CD14-positive monocyte (primary cell): ENCODE results near the gene BMPR1B. TPM values are rescaled to one million over a fixed set of nuclear protein-coding genes. Genes with fewer than 3 reads are reported as not detected.

Experiments used
- DNase-seq, 3 donors: peaks; one replicate each; pipeline ENCODE4 v3.0.0-alpha.2; 2011 to 2022
- H2AFZ ChIP-seq: 2 replicates; pipeline ENCODE4 v1.6.0; 2012; ENCODE audit warnings: mild to moderate bottlenecking, low read depth, low read length, inconsistent platforms; ENCODE audit not compliant: insufficient read depth, poor library complexity, severe bottlenecking
- H3K27ac ChIP-seq, 2 donors: 1 replicate in 1 of 2; 2 replicates in 1 of 2; pipeline ENCODE4 v1.5.1; 2012 to 2013; ENCODE audit warnings: low read length in 2 of 2, control low read depth in 1 of 2, inconsistent platforms in 1 of 2, low read depth in 1 of 2, mild to moderate bottlenecking in 1 of 2
- H3K27me3 ChIP-seq, 2 donors: one replicate each; pipeline versions ENCODE4 v1.6.0 to v1.6.1; 2011 to 2013; ENCODE audit warnings: low read length in 2 of 2; ENCODE audit not compliant: control insufficient read depth in 2 of 2, insufficient read depth in 2 of 2
- H3K36me3 ChIP-seq, 2 donors: replicated peaks in 1 of 2; 1 replicate in 1 of 2; 2 replicates in 1 of 2; pipeline versions ENCODE4 v1.5.1 to v1.6.1; 2012 to 2013; ENCODE audit warnings: low read length in 2 of 2, control low read depth in 1 of 2, inconsistent platforms in 1 of 2, mild to moderate bottlenecking in 1 of 2; ENCODE audit not compliant: insufficient read depth in 2 of 2, control insufficient read depth in 1 of 2
- H3K4me1 ChIP-seq, 2 donors: 1 replicate in 1 of 2; 2 replicates in 1 of 2; pipeline versions ENCODE4 v1.5.1 to v1.6.1; 2012 to 2013; ENCODE audit warnings: low read length in 2 of 2, control low read depth in 1 of 2, inconsistent platforms in 1 of 2, mild to moderate bottlenecking in 1 of 2, moderate library complexity in 1 of 2; ENCODE audit not compliant: insufficient read depth in 2 of 2, control insufficient read depth in 1 of 2
- H3K4me2 ChIP-seq: replicated peaks from 2 replicates; pipeline ENCODE3; 2012; ENCODE audit warnings: low read length, moderate library complexity, mild to moderate bottlenecking; ENCODE audit not compliant: poor library complexity, severe bottlenecking; ENCODE audit errors: extremely low read depth
- H3K4me3 ChIP-seq, 3 experiments: fragments of 200-600 bp in 1 of 3; sonication (generic) in 1 of 3; replicated peaks in 1 of 3; 1 replicate in 2 of 3; 2 replicates in 1 of 3; pipeline ENCODE4 v1.5.1; 2011 to 2013; ENCODE audit warnings: low read length in 3 of 3, mild to moderate bottlenecking in 3 of 3, control low read depth in 2 of 3, low read depth in 2 of 3, inconsistent platforms in 1 of 3, moderate library complexity in 1 of 3
- H3K79me2 ChIP-seq: 2 replicates; pipeline ENCODE4 v1.6.0; 2012; ENCODE audit warnings: mild to moderate bottlenecking, control low read depth, inconsistent platforms, low read length, moderate library complexity; ENCODE audit not compliant: insufficient read depth
- H3K9ac ChIP-seq: 2 replicates; pipeline ENCODE4 v1.6.0; 2017; ENCODE audit warnings: low read length, mild to moderate bottlenecking; ENCODE audit not compliant: insufficient read depth, poor library complexity, severe bottlenecking
- H3K9me3 ChIP-seq, 2 donors: replicated peaks in 1 of 2; 1 replicate in 1 of 2; 2 replicates in 1 of 2; pipeline versions ENCODE4 v1.5.1 to v1.6.1; 2012 to 2013; ENCODE audit warnings: low read length in 2 of 2, control low read depth in 1 of 2; ENCODE audit not compliant: control insufficient read depth in 1 of 2, insufficient read depth in 1 of 2
- H4K20me1 ChIP-seq: 2 replicates; pipeline ENCODE4 v1.6.0; 2012; ENCODE audit warnings: mild to moderate bottlenecking, low read length, control low read depth, moderate library complexity; ENCODE audit not compliant: insufficient read depth
- H3K27ac Mint-ChIP-seq, 7 donors: one replicate each; pipeline ENCODE4 v1.8.0; 2020; ENCODE audit warnings: mild to moderate bottlenecking in 7 of 7, mixed read lengths in 7 of 7, moderate library complexity in 6 of 7, inconsistent platforms in 2 of 7
- H3K27me3 Mint-ChIP-seq, 3 donors: one replicate each; pipeline ENCODE4 v1.8.0; 2021 to 2022; ENCODE audit warnings: low read depth in 3 of 3, mild to moderate bottlenecking in 3 of 3, mixed read lengths in 3 of 3, moderate library complexity in 3 of 3, inconsistent platforms in 1 of 3
- H3K36me3 Mint-ChIP-seq, 2 donors: one replicate each; pipeline ENCODE4 v1.8.0; 2020; ENCODE audit warnings: mixed read lengths in 2 of 2, inconsistent platforms in 1 of 2, mild to moderate bottlenecking in 1 of 2
- H3K4me1 Mint-ChIP-seq: one replicate; pipeline ENCODE4 v1.8.0; 2020; ENCODE audit warnings: mild to moderate bottlenecking, mixed read lengths
- H3K4me3 Mint-ChIP-seq, 2 donors: one replicate each; pipeline ENCODE4 v1.8.0; 2020; ENCODE audit warnings: mild to moderate bottlenecking in 2 of 2, mixed read lengths in 2 of 2, moderate library complexity in 1 of 2
- H3K9me3 Mint-ChIP-seq, 7 donors: one replicate each; pipeline ENCODE4 v1.8.0; 2020 to 2022; ENCODE audit warnings: mixed read lengths in 7 of 7, mild to moderate bottlenecking in 6 of 7, moderate library complexity in 6 of 7, inconsistent platforms in 2 of 7
- WGBS: methylation state at CpG from one replicate; pipeline ENCODE4 v1.1.5; 2013; ENCODE audit warnings: missing lambda C conversion rate; ENCODE audit not compliant: insufficient coverage; 5-methylcytosine and 5-hydroxymethylcytosine counted together
- intact Hi-C, 2 donors: fragments of 100-400 bp; cut with micrococcal nuclease; formaldehyde crosslinking; loops; one replicate each; pipeline versions ENCODE4 v1.15.0 to v1.15.1; 2023
- polyA plus RNA-seq, 3 donors: library from polyadenylated mRNA; depleted of rRNA in 1 of 3; unstranded in 2 of 3; stranded (reverse) in 1 of 3; fragments of 300-500 nt in 2 of 3; fragments of >200 nt in 1 of 3; fragmentation: Illumina TruSeq in 2 of 3; gene quantifications; 1 replicate in 2 of 3; 2 replicates in 1 of 3; pipeline ENCODE4 v1.2.3, GENCODE V29; 2012 to 2021
- TF ChIP-seq, protein P1 (sequence below): fragments of 200-600 bp; IDR thresholded peaks from one replicate; pipeline ENCODE4 v1.8.0; 2022; ENCODE audit warnings: antibody characterized with exemption, mild to moderate bottlenecking

The BMPR1B gene
- polyA plus RNA-seq, 3 donors, result not detected

DNA sequence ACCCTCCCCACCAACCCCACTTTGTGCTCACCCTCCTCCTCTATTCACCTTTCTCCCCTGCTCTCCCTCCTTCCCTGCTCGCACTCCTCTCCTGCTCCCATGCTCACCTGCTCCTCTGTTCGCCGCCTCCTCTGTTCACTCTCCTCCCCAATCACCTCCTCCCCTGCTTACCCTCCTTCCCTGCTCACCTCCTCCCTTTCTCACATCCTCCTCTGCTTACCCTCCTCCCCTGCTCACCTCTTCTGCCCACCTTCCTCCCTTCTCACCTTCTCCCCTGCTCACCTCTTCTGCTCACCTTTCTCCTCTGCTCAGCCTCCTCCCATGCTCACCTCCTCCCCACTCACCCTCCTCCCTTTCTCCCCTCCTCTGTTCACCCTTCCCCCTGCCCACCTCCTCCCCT, 433.8 kb downstream of the BMPR1B start:
- no peaks in the 10 kb centered on the region for H3K36me3 Mint-ChIP-seq
- 95% methylated on average over 3 of the region's 3 CpGs for WGBS

DNA sequence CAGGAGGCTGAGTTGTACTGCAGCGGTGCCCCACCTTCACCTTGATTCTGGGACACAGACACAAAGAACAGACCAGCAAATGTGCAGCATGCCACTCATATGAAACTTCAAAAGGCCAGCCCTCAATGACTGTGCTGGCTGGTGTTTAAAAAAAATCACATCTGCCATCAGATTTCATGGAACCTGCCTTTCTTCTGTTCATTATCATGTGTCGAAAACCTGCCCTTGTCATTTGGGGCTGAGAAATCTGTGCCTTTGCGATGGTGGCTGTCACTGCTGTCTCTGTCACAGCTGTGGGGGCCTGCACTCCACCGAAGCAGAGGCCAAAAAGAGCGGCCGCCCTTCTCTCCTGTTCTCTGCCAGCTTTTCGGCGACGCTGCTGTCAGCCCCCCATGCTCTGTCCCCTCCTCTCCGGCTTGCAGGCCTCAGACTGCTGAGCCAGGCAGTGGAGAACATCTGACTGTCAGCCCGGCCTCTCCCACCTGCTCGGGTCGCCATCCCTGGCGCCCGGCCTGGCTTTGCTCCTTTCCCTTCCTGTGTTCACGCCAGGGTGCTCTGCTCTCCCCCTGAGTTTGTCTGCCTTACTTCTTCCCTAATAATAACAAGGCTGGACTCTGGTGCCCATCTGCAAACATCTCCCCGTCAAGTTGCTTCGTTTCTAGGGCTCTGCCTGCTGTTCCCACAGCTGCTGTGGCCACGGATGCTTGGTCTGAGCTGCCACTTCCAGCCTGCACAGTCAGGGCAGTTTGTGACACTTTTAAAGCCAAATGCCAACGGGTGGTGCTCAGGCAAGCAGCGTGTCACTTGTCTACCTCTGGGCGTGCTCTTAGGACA, 435.9 kb downstream of the BMPR1B start:
- Mint-ChIP-seq H3K27me3 (peaks cover 0 to 2% (median 2%) of the 10 kb centered on the region in 3 donors), H3K4me3 (no peak overlapping the region), H3K36me3 (no peaks in the 10 kb centered on the region), H3K9me3 (peaks cover 0 to 3% (median 0%) of the 10 kb centered on the region in 7 donors), H3K4me1 (peaks cover 3% of the 10 kb centered on the region), H3K27ac (peak overlapping the region in 1 of 7 donors; percentile 52)
- no peak for DNase-seq
- H3K9ac ChIP-seq, result no peak overlapping the region
- H2AFZ ChIP-seq, result no peak overlapping the region
- WGBS, result 92% methylated on average over 20 of the region's 22 CpGs
- no peak overlapping the region for H3K4me3 ChIP-seq
- no peak overlapping the region for H3K4me2 ChIP-seq
- H3K27ac ChIP-seq, result no peak overlapping the region
- intact Hi-C loops, result no loop called here
- TF ChIP-seq, protein P1, sequence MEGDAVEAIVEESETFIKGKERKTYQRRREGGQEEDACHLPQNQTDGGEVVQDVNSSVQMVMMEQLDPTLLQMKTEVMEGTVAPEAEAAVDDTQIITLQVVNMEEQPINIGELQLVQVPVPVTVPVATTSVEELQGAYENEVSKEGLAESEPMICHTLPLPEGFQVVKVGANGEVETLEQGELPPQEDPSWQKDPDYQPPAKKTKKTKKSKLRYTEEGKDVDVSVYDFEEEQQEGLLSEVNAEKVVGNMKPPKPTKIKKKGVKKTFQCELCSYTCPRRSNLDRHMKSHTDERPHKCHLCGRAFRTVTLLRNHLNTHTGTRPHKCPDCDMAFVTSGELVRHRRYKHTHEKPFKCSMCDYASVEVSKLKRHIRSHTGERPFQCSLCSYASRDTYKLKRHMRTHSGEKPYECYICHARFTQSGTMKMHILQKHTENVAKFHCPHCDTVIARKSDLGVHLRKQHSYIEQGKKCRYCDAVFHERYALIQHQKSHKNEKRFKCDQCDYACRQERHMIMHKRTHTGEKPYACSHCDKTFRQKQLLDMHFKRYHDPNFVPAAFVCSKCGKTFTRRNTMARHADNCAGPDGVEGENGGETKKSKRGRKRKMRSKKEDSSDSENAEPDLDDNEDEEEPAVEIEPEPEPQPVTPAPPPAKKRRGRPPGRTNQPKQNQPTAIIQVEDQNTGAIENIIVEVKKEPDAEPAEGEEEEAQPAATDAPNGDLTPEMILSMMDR, result no peak
- H4K20me1 ChIP-seq, result no peaks in the 10 kb centered on the region
- H3K27me3 ChIP-seq, result no peaks in the 10 kb centered on the region
- no peaks in the 10 kb centered on the region for H3K79me2 ChIP-seq
- H3K9me3 ChIP-seq, result no peaks in the 10 kb centered on the region
- H3K4me1 ChIP-seq, result peaks cover 0 to 3% of the 10 kb centered on the region in 2 donors
- no peaks in the 10 kb centered on the region for H3K36me3 ChIP-seq

More for the DNA sequence above, 433.8 kb downstream of the BMPR1B start:
- Histone ChIP-seq H3K27me3 (no peaks in the 10 kb centered on the region), H3K9ac (no peak overlapping the region), H3K27ac (no peak overlapping the region), H3K4me1 (no peaks in the 10 kb centered on the region), H2AFZ (no peak overlapping the region), H3K36me3 (no peaks in the 10 kb centered on the region), H3K79me2 (no peaks in the 10 kb centered on the region), H3K9me3 (no peaks in the 10 kb centered on the region), H4K20me1 (no peaks in the 10 kb centered on the region), H3K4me2 (no peak overlapping the region), H3K4me3 (no peak overlapping the region)
- Mint-ChIP-seq H3K27ac (no peak overlapping the region), H3K4me3 (no peak overlapping the region), H3K9me3 (peaks cover 0 to 3% (median 2%) of the 10 kb centered on the region in 7 donors), H3K4me1 (no peaks in the 10 kb centered on the region), H3K27me3 (peaks cover 0 to 2% (median 2%) of the 10 kb centered on the region in 3 donors)
- TF ChIP-seq, protein P1, result no peak
- DNase-seq, result no peak
- intact Hi-C loops, result no loop called here
